ENCODE results near the gene HDAC1. TPM values are rescaled to one million over a fixed set of nuclear protein-coding genes. Genes with fewer than 3 reads are reported as not detected.
A peak's percentile ranks its signal among the peaks of the same experiment; 100 is the strongest.

HDAC1 gene
- total and polyA plus RNA-seq, 10 donors: 83.0 to 116 (median 98.7) TPM

DNA sequence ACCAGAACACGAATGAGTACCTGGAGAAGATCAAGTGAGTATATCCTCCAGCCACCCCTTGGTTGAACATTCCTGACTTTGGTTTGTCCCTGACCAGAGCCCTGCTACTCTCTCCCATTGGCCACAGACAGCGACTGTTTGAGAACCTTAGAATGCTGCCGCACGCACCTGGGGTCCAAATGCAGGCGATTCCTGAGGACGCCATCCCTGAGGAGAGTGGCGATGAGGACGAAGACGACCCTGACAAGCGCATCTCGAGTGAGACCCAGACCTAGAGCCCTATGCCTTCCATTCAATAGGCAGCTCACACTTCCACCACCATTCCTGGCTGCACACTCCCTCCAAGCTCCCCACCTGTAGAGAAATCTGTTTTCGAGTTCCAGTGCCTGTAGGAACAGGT, 39.7 kb downstream of the HDAC1 start:
- intact Hi-C loops (cut with DNase I; ENCODE audit: low total_unique reads): no loop called here
- DNase-seq: no peak
- TF ChIP-seq, protein P1, sequence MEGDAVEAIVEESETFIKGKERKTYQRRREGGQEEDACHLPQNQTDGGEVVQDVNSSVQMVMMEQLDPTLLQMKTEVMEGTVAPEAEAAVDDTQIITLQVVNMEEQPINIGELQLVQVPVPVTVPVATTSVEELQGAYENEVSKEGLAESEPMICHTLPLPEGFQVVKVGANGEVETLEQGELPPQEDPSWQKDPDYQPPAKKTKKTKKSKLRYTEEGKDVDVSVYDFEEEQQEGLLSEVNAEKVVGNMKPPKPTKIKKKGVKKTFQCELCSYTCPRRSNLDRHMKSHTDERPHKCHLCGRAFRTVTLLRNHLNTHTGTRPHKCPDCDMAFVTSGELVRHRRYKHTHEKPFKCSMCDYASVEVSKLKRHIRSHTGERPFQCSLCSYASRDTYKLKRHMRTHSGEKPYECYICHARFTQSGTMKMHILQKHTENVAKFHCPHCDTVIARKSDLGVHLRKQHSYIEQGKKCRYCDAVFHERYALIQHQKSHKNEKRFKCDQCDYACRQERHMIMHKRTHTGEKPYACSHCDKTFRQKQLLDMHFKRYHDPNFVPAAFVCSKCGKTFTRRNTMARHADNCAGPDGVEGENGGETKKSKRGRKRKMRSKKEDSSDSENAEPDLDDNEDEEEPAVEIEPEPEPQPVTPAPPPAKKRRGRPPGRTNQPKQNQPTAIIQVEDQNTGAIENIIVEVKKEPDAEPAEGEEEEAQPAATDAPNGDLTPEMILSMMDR (IDR thresholded peaks at IDR 0.05 in 8 of 11, conservative IDR thresholded peaks at IDR 0.05 in 3 of 11): no peak
- TF ChIP-seq POLR2AphosphoS5 (IDR thresholded peaks at IDR 0.05): peak in 2 of 3 donors; percentile 16 to 28
- TF ChIP-seq POLR2A (IDR thresholded peaks at IDR 0.05): no peak
- Histone ChIP-seq H3K9me3 (no peaks in the 10 kb centered on the region), H3K4me1 (peaks cover 16 to 43% (median 28%) of the 10 kb centered on the region in 6 donors), H3K27ac (no peak overlapping the region), H3K27me3 (replicated peaks in 1 of 7) (peaks cover 0 to 4% (median 0%) of the 10 kb centered on the region in 7 donors), H3K36me3 (peaks cover 3 to 80% (median 65%) of the 10 kb centered on the region in 6 donors), H3K4me3 (no peak overlapping the region)
- 92 to 98% (median 95%) methylated on average over 9 to 12 of the region's 12 CpGs for WGBS, 5 donors

DNA sequence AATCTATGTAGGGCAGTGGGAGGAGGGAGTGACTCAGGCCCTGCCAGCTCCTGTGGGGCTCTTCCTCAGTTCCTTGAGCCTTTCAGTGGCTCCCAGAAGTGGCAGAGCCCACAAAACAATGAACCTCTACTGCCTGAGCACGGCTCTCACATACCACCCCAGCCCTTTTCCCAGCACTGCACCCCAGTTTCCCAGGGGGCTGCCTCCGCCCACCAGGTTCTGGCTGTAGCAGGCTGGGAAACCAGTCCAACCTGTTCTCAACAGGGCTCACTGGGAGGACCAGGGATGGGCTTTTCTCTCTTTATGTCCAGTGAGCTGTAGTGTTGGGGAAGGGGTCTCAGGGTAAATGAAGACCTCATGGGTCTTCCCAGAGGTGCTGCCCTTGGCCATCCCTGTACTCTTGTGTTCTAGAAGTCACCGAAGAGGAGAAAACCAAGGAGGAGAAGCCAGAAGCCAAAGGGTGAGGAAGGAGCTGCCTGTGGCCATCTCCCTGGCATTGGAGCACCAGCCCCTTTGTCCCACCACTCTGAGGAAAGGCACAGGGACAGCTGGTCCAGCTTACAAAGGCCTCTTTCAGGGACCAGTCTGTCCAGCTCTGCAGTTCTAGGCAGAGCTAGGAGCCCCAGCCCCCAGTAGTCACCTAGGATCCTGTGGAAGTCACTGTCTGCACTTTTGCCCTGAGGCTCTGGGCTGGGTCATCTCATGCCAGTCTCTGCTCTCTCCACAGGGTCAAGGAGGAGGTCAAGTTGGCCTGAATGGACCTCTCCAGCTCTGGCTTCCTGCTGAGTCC, 40.6 kb downstream of the HDAC1 start:
- Histone ChIP-seq H3K36me3 (peaks cover 3 to 71% (median 55%) of the 10 kb centered on the region in 6 donors), H3K9me3 (no peaks in the 10 kb centered on the region), H3K27me3 (replicated peaks in 1 of 7) (peaks cover 0 to 4% (median 0%) of the 10 kb centered on the region in 7 donors), H3K4me1 (peaks cover 25 to 53% (median 38%) of the 10 kb centered on the region in 6 donors), H3K27ac (peak overlapping the region in 4 of 8 donors; percentile 4 to 91 (median 22)), H3K4me3 (no peak overlapping the region)
- TF ChIP-seq POLR2A (IDR thresholded peaks at IDR 0.05): no peak
- TF ChIP-seq POLR2AphosphoS5 (IDR thresholded peaks at IDR 0.05): peak in 1 of 3 donors; percentile 4
- WGBS, 5 donors: 70 to 90% (median 86%) methylated on average over 1 to 3 of the region's 3 CpGs
- no peak for DNase-seq
- intact Hi-C loops (cut with DNase I; ENCODE audit: low total_unique reads): no loop called here

DNA sequence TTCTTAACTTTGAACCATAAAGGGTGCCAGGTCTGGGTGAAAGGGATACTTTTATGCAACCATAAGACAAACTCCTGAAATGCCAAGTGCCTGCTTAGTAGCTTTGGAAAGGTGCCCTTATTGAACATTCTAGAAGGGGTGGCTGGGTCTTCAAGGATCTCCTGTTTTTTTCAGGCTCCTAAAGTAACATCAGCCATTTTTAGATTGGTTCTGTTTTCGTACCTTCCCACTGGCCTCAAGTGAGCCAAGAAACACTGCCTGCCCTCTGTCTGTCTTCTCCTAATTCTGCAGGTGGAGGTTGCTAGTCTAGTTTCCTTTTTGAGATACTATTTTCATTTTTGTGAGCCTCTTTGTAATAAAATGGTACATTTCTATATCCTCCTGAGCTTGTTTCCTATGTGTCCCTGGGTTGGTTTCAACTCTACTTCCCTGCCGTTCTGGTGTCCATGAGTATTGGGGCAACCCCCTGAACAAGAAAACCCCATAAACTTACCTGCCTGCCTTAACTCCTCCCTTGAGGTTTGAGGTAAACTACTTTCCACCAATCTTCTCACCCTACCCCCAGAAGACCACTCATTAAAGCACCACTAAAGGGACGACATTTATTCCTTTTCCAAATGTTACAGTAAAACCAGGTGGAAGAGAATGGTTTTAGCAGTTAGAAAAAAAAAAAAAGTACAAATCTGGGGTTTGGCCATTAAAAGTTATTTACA, 41.5 kb downstream of the HDAC1 start:
- H3K36me3 ChIP-seq: peaks cover 3 to 62% (median 49%) of the 10 kb centered on the region in 6 donors
- H3K4me3 ChIP-seq: no peak overlapping the region
- TF ChIP-seq POLR2A (IDR thresholded peaks at IDR 0.05) (no peak), POLR2AphosphoS5 (IDR thresholded peaks at IDR 0.05) (no peak)
- TF ChIP-seq, protein P1 (IDR thresholded peaks at IDR 0.05 in 8 of 11, conservative IDR thresholded peaks at IDR 0.05 in 3 of 11): no peak
- no peaks in the 10 kb centered on the region for H3K9me3 ChIP-seq
- H3K27me3 ChIP-seq (replicated peaks in 1 of 7): peaks cover 0 to 4% (median 0%) of the 10 kb centered on the region in 7 donors
- no peak for DNase-seq
- 69 to 81% (median 74%) methylated on average over 3 of the region's 3 CpGs for WGBS, 5 donors
- H3K4me1 ChIP-seq: peaks cover 35 to 62% (median 47%) of the 10 kb centered on the region in 6 donors
- H3K27ac ChIP-seq: peak overlapping the region in 3 of 8 donors; percentile 22 to 91 (median 90)
- intact Hi-C loops (cut with DNase I; ENCODE audit: low total_unique reads): no loop called here

DNA sequence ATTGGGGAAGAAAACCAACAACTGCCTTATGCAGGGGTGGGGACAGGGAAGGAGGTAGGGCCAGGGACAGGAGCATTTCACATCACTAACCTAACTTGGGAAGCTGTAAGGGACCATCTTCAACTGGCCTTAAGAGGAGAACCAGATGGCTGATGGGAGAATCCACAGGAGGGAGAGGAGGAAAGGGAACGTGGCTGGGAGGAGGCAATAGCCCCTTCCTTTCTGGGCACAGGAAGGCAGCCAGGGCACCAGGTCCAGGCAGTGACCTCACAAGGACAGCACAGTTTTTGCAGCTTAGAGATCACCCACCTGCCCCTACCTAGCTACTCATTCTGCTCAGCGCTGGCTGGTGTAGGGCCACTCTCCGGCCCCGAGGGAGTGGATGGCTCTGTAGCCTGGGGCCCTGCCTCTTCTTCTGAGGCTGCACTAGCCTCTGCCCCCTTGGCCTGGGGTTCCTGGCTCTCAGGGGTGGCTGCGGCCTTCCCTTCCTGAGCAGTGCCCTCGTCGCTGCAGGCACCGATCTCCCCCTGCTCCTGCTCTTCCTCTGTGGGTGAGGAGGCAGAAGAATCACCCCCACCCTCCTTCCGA, 42.5 kb downstream of the HDAC1 start:
- 27 to 45% (median 34%) methylated on average over 9 of the region's 9 CpGs for WGBS, 5 donors
- peaks cover 37 to 72% (median 56%) of the 10 kb centered on the region in 6 donors for H3K4me1 ChIP-seq
- peak overlapping the region in 6 of 8 donors; percentile 26 to 91 (median 88) for H3K27ac ChIP-seq
- H3K4me3 ChIP-seq: peak overlapping the region; percentile 54 to 87 (median 71)
- intact Hi-C loops (cut with DNase I; ENCODE audit: low total_unique reads): no loop called here
- no peak for TF ChIP-seq POLR2A (IDR thresholded peaks at IDR 0.05)
- peak in 1 of 3 donors; percentile 19 for TF ChIP-seq POLR2AphosphoS5 (IDR thresholded peaks at IDR 0.05)
- peaks cover 0 to 4% (median 0%) of the 10 kb centered on the region in 7 donors for H3K27me3 ChIP-seq (replicated peaks in 1 of 7)
- H3K9me3 ChIP-seq: no peaks in the 10 kb centered on the region
- peaks cover 0 to 52% (median 39%) of the 10 kb centered on the region in 6 donors for H3K36me3 ChIP-seq
- DNase-seq: peak; percentile 80

Measured in spleen (tissue), 11 donors.